ENCODE measurements around the gene GALNTL6. TPM values are rescaled to one million over a fixed set of nuclear protein-coding genes. Genes with fewer than 3 reads are reported as not detected.

Gene GALNTL6
- total and polyA plus RNA-seq, 2 of the 4 experiments (the other 2 are of a cell fraction): under 0.01 TPM; not detected in 1

GRCh38 chr4:172584816-172585215, 771.6 kb downstream of the GALNTL6 start:
- H2BK120ac ChIP-seq (ENCODE audit: low read depth, low read length): no peak overlapping the region
- H3K4me1 ChIP-seq (ENCODE audit: control insufficient read depth, insufficient read depth, low read length): no peaks in the 10 kb centered on the region
- no peaks in the 10 kb centered on the region for H3K9me1 ChIP-seq (ENCODE audit: insufficient read depth, low read length)
- H2BK5ac ChIP-seq (ENCODE audit: low read depth, low read length, poor library complexity, severe bottlenecking): no peak overlapping the region
- TF ChIP-seq CEBPB (IDR thresholded peaks at IDR 0.05; ENCODE audit: low read depth, low read length): no peak
- no peak for TF ChIP-seq POLR2A (IDR thresholded peaks at IDR 0.05; ENCODE audit: low read depth, low read length)
- TF ChIP-seq NFE2L2 (IDR thresholded peaks at IDR 0.05; ENCODE audit: low read depth, low read length): no peak
- TF ChIP-seq, protein P1, sequence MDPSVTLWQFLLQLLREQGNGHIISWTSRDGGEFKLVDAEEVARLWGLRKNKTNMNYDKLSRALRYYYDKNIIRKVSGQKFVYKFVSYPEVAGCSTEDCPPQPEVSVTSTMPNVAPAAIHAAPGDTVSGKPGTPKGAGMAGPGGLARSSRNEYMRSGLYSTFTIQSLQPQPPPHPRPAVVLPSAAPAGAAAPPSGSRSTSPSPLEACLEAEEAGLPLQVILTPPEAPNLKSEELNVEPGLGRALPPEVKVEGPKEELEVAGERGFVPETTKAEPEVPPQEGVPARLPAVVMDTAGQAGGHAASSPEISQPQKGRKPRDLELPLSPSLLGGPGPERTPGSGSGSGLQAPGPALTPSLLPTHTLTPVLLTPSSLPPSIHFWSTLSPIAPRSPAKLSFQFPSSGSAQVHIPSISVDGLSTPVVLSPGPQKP (IDR thresholded peaks at IDR 0.05; ENCODE audit: borderline replicate concordance, low read depth, low read length): no peak
- no peak for TF ChIP-seq MXI1 (IDR thresholded peaks at IDR 0.05; ENCODE audit: borderline replicate concordance, low read depth, low read length)
- TF ChIP-seq USF2 (IDR thresholded peaks at IDR 0.05; ENCODE audit: low read depth, low read length): no peak
- TF ChIP-seq CHD1 (IDR thresholded peaks at IDR 0.05; ENCODE audit: low read depth, low read length): no peak
- no peak for TF ChIP-seq SMC3 (IDR thresholded peaks at IDR 0.05; ENCODE audit: low read depth, low read length)
- no peak for TF ChIP-seq FOS (IDR thresholded peaks at IDR 0.05; ENCODE audit: low read depth, low read length)
- no peak for TF ChIP-seq RAD21 (IDR thresholded peaks at IDR 0.05; ENCODE audit: low read length)
- TF ChIP-seq, protein P2, sequence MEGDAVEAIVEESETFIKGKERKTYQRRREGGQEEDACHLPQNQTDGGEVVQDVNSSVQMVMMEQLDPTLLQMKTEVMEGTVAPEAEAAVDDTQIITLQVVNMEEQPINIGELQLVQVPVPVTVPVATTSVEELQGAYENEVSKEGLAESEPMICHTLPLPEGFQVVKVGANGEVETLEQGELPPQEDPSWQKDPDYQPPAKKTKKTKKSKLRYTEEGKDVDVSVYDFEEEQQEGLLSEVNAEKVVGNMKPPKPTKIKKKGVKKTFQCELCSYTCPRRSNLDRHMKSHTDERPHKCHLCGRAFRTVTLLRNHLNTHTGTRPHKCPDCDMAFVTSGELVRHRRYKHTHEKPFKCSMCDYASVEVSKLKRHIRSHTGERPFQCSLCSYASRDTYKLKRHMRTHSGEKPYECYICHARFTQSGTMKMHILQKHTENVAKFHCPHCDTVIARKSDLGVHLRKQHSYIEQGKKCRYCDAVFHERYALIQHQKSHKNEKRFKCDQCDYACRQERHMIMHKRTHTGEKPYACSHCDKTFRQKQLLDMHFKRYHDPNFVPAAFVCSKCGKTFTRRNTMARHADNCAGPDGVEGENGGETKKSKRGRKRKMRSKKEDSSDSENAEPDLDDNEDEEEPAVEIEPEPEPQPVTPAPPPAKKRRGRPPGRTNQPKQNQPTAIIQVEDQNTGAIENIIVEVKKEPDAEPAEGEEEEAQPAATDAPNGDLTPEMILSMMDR (conservative IDR thresholded peaks at IDR 0.05; ENCODE audit: low read depth, low read length): no peak
- H3K9ac ChIP-seq (ENCODE audit: low read depth, low read length): no peak overlapping the region
- H3K79me1 ChIP-seq (ENCODE audit: low read depth in 1 of 2, low read length in 2 of 2): no peaks in the 10 kb centered on the region
- H3K23ac ChIP-seq (ENCODE audit: low read depth, low read length): no peak overlapping the region
- ChIA-PET POLR2A (ENCODE audit: unreplicated experiment) (no interaction called here), CTCF (no interaction called here)
- WGBS, 2 experiments (ENCODE audit: extremely low coverage in 2 of 2, insufficient read length in 1 of 2): 17% methylated on average over 1 of the region's 2 CpGs; no CpG with 5 or more reads in 1 of the 2 experiments
- no peaks in the 10 kb centered on the region for H4K20me1 ChIP-seq (ENCODE audit: insufficient read depth, low read length)
- no peak overlapping the region for H3K56ac ChIP-seq (ENCODE audit: extremely low read depth, insufficient read depth, low read length)
- no peak overlapping the region for H3K4me2 ChIP-seq (ENCODE audit: low read depth, low read length)
- no TSS peak for BruUV-seq (replicated peaks)
- no peak overlapping the region for H2BK20ac ChIP-seq (ENCODE audit: low read depth, low read length)
- intact Hi-C loops (cut with micrococcal nuclease) (no loop called here), dilution Hi-C loops (cut with HindIII; ENCODE audit: low sequenced_read_pairs, unreplicated experiment) (no loop called here), in situ Hi-C loops (cut with MboI; ENCODE audit: low sequenced_read_pairs) (no loop called here)
- no peak overlapping the region for H2AFZ ChIP-seq (replicated peaks; ENCODE audit: low read length, poor library complexity)
- H3K27ac ChIP-seq (ENCODE audit: insufficient read depth, low read length): no peak overlapping the region
- no peak overlapping the region for H2AK9ac ChIP-seq (replicated peaks; ENCODE audit: low read depth, low read length, poor library complexity)
- H3K4me3 ChIP-seq (ENCODE audit: insufficient read depth, low read depth, low read length): no peak overlapping the region
- DNase-seq: no peak
- no peak overlapping the region for H4K5ac ChIP-seq (ENCODE audit: low read depth, low read length)
- H3K14ac ChIP-seq (replicated peaks; ENCODE audit: low read depth, low read length): no peak overlapping the region
- no peak overlapping the region for H3K4ac ChIP-seq (ENCODE audit: low read depth, low read length)
- H2AK5ac ChIP-seq (ENCODE audit: low read depth, low read length): no peak overlapping the region
- H2BK15ac ChIP-seq (ENCODE audit: low read depth, low read length): no peak overlapping the region
- H3K9me3 ChIP-seq (ENCODE audit: control insufficient read depth, insufficient read depth, low read length): peaks cover 4% of the 10 kb centered on the region
- no peak for ATAC-seq (ENCODE audit: low read depth)
- H4K8ac ChIP-seq (ENCODE audit: low read depth in 2 of 2, low read length in 2 of 2): no peak overlapping the region
- no peak overlapping the region for H4K91ac ChIP-seq (ENCODE audit: insufficient read depth, low read depth, low read length)
- no peaks in the 10 kb centered on the region for H3K27me3 ChIP-seq (ENCODE audit: control insufficient read depth, insufficient read depth, low read length)
- H3K36me3 ChIP-seq (ENCODE audit: control insufficient read depth, insufficient read depth, low read length): no peaks in the 10 kb centered on the region
- no peak overlapping the region for H3K18ac ChIP-seq (ENCODE audit: low read depth, low read length)
